Neuron (in vitro differentiated cells): ENCODE results near the gene HOMER2.

Source experiments
- H2AFZ ChIP-seq: one replicate; pipeline ENCODE4 v1.6.1; 2013; ENCODE audit warnings: low read depth, mild to moderate bottlenecking, inconsistent platforms, low read length, moderate library complexity
- H3K27me3 ChIP-seq: one replicate; pipeline ENCODE4 v1.6.1; 2013; ENCODE audit warnings: low read length; ENCODE audit not compliant: insufficient read depth
- H3K36me3 ChIP-seq: one replicate; pipeline ENCODE4 v1.6.1; 2013; ENCODE audit warnings: low read length; ENCODE audit not compliant: insufficient read depth
- H3K4me1 ChIP-seq: one replicate; pipeline ENCODE4 v1.6.1; 2013; ENCODE audit warnings: low read length; ENCODE audit not compliant: insufficient read depth
- H3K4me3 ChIP-seq: 2 replicates; pipeline ENCODE4 v1.5.1; 2013; ENCODE audit warnings: mild to moderate bottlenecking, low read length, moderate library complexity
- H3K9me3 ChIP-seq: one replicate; pipeline ENCODE4 v1.6.1; 2013; ENCODE audit warnings: low read length

Gene HOMER2

DNA sequence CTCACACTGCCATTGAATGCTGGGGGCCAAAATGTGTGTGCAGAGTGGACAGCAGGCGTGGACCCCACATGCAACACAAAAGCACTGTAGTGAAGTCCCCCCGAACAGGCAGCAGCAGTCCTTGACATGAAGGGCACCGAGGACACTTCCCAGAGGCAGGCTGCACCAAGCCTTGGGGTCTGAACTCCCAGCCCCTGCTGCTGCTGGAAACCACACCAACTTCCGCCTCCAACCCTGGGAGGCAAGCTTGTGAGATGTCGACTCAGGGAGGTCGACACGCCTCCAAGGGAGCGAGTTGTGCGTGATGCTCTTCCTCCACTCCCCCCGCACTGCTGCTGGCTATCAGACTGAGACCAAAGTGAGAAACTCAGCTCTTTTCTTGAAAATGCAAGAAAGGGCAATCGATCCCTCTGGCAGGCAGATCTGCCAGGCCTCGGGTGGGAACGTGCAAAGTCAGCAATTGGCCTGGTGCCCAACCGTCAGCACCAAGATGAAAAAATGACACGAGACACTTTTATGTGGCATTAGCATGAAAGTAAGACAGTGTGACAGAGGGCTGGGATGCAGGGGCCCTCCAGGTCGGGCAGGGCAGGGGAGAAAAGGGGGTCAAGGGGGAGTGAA lies 99.5 kb downstream of the HOMER2 start:
- Histone ChIP-seq H3K9me3 (peaks cover 1% of the 10 kb centered on the region), H3K36me3 (peaks cover 4% of the 10 kb centered on the region), H2AFZ (no peak overlapping the region), H3K4me1 (peaks cover 16% of the 10 kb centered on the region), H3K4me3 (no peak overlapping the region), H3K27me3 (no peaks in the 10 kb centered on the region)

- H3K4me1 ChIP-seq: peaks cover 16% of the 10 kb centered on the region
- H3K36me3 ChIP-seq: peaks cover 4% of the 10 kb centered on the region
- no peaks in the 10 kb centered on the region for H3K27me3 ChIP-seq
- H2AFZ ChIP-seq: no peak overlapping the region
- H3K9me3 ChIP-seq: peaks cover 1% of the 10 kb centered on the region
- H3K4me3 ChIP-seq: no peak overlapping the region
Observed at GRCh38 chr15:82851981-82852511, 100.5 kb downstream of the HOMER2 start.

GRCh38 chr15:82851306-82851850 lies 101.1 kb downstream of the HOMER2 start:
- peaks cover 16% of the 10 kb centered on the region for H3K4me1 ChIP-seq
- no peak overlapping the region for H2AFZ ChIP-seq
- H3K9me3 ChIP-seq: peaks cover 1% of the 10 kb centered on the region
- H3K27me3 ChIP-seq: no peaks in the 10 kb centered on the region
- peaks cover 4% of the 10 kb centered on the region for H3K36me3 ChIP-seq
- no peak overlapping the region for H3K4me3 ChIP-seq

GRCh38 chr15:82850731-82851130 lies 101.8 kb downstream of the HOMER2 start:
- peaks cover 14% of the 10 kb centered on the region for H3K4me1 ChIP-seq
- no peaks in the 10 kb centered on the region for H3K27me3 ChIP-seq
- H2AFZ ChIP-seq: no peak overlapping the region
- no peak overlapping the region for H3K4me3 ChIP-seq
- H3K9me3 ChIP-seq: peaks cover 1% of the 10 kb centered on the region
- peaks cover 4% of the 10 kb centered on the region for H3K36me3 ChIP-seq

- H3K4me1 ChIP-seq: peaks cover 8% of the 10 kb centered on the region
- H3K27me3 ChIP-seq: no peaks in the 10 kb centered on the region
- no peak overlapping the region for H3K4me3 ChIP-seq
- peaks cover 4% of the 10 kb centered on the region for H3K36me3 ChIP-seq
- no peak overlapping the region for H2AFZ ChIP-seq
- H3K9me3 ChIP-seq: peaks cover 1% of the 10 kb centered on the region
Observed at GRCh38 chr15:82849556-82850512, 102.7 kb downstream of the HOMER2 start.

DNA sequence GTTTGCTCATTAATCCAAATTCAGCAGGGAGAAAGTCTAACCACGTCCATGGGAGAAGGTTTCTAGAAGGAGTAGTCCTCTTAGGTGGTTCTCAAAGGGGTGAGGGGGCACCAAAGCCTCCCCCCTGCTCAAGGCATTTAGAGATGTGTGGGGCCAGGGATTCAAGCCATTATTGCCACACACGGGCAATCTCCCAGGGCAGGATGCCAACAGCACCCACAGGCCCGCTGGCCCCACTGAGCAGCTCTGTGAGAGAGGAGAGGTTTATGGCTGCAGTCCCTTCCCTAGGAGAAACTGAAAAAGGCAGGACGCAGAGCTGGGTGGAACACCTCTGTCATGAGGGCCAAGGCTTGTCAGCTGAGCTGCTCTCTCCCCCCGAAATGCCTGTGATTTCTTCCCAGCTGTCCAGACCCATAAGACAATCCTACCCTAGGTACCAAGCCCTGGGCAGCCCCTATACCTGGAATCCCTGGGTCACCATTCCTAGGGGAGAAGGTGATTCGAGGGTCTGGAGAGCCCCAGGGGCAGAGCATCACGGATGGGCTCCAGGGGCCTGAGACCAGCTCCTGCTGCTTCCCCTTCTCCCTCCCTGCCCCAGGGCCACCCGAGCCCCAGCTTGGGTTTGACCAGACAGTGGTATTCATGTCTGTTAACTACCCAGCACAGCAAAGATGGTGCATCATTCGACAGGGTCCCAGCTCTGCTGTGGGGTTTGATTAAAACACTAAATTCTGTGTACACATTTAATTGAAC lies 104.1 kb downstream of the HOMER2 start:
- peaks cover 4% of the 10 kb centered on the region for H3K36me3 ChIP-seq
- H3K4me1 ChIP-seq: peaks cover 8% of the 10 kb centered on the region
- no peak overlapping the region for H3K4me3 ChIP-seq
- H3K9me3 ChIP-seq: no peaks in the 10 kb centered on the region
- H2AFZ ChIP-seq: no peak overlapping the region
- H3K27me3 ChIP-seq: no peaks in the 10 kb centered on the region

DNA sequence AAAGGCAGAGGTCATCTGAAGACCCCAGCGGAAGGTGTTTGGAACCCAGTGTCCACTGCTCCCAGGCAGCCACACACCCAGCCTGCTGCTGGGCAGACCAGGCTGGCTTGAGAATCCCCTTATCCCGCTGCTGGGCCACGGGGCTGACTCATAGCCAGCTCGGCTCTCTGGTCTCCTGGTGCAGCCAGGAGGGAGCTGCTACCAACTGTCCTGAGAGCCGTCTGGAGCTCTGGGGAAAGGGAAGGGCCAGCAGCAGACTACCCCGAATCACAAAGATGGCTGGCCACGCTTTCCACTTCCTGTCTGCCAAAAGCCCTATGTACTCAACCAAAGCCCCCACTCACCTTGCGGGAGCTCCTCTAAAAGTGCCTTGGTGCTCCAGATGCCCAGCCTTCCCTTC lies 104.8 kb downstream of the HOMER2 start:
- Histone ChIP-seq H3K9me3 (no peaks in the 10 kb centered on the region), H3K36me3 (peaks cover 4% of the 10 kb centered on the region), H3K4me3 (no peak overlapping the region), H2AFZ (no peak overlapping the region), H3K27me3 (no peaks in the 10 kb centered on the region), H3K4me1 (peaks cover 8% of the 10 kb centered on the region)

DNA sequence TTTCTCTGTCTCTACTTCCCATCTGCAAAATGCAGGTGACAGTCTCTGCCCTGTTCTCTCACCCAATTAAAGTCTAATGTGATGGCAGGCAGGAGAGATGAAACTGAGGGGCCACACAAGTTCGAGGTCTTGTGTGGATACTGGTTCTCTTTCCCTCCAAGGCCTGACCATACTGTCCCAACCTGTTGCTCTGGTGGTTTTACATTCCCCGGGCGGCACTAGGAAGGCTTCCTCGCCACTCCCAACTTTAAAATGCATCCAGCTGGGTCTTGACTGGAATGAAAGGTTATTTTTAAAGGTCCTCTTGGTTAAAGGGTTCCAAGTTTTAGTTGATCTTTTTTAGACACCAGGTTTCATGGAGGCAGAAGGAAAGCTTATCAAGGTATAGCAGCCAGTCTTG lies 105.9 kb downstream of the HOMER2 start:
- no peaks in the 10 kb centered on the region for H3K27me3 ChIP-seq
- peaks cover 8% of the 10 kb centered on the region for H3K4me1 ChIP-seq
- no peak overlapping the region for H3K4me3 ChIP-seq
- peaks cover 4% of the 10 kb centered on the region for H3K36me3 ChIP-seq
- H3K9me3 ChIP-seq: no peaks in the 10 kb centered on the region
- no peak overlapping the region for H2AFZ ChIP-seq

DNA sequence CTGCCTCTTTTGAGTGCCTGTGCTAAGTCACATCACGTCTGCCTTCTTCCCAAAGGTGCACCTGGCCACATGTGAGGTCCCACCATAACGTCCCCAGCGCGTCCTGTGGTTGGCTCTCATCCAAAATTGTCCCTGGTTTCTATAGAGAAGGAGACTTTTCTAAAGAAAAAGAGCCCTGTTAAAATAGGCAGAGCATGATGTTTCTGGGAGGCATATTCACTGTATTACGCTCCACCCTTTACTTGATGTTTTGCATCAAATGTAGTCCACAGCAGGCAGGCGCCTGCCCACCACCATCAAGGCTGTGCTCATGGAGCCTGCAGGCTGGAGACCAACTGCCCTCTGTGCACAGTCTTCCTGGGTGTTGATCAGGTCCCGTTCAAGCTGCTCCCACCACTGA lies 106.8 kb downstream of the HOMER2 start:
- no peaks in the 10 kb centered on the region for H3K9me3 ChIP-seq
- H3K4me1 ChIP-seq: peaks cover 8% of the 10 kb centered on the region
- H2AFZ ChIP-seq: no peak overlapping the region
- H3K27me3 ChIP-seq: no peaks in the 10 kb centered on the region
- H3K36me3 ChIP-seq: no peaks in the 10 kb centered on the region
- no peak overlapping the region for H3K4me3 ChIP-seq

GRCh38 chr15:82843566-82843965 lies 109.0 kb downstream of the HOMER2 start:
- Histone ChIP-seq H3K4me1 (no peaks in the 10 kb centered on the region), H3K9me3 (no peaks in the 10 kb centered on the region), H3K36me3 (no peaks in the 10 kb centered on the region), H3K27me3 (no peaks in the 10 kb centered on the region), H2AFZ (no peak overlapping the region), H3K4me3 (no peak overlapping the region)

- Histone ChIP-seq H3K4me1 (no peaks in the 10 kb centered on the region), H3K9me3 (no peaks in the 10 kb centered on the region), H3K4me3 (no peak overlapping the region), H2AFZ (no peak overlapping the region), H3K27me3 (no peaks in the 10 kb centered on the region), H3K36me3 (peaks cover 19% of the 10 kb centered on the region)
Observed at GRCh38 chr15:82840166-82840565, 112.4 kb downstream of the HOMER2 start.

DNA sequence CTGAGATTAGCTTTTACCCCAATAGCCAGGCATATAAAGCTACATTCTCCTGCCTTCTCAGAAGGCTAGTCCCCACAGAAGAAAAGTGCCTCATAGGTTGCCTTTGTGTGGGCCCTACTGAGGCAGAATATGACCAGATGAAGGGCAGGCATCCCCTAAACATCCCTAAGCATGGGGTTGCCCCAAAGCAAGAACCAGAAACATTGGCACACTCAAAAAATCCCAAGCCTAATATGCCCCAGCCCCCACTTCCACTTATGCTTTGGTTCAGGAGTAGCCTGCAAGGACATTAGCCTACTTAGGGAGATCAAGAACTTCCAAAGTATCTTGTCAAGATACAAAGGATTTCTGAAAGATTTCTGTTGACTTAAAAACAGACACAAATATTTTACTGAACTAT lies 113.4 kb downstream of the HOMER2 start:
- Histone ChIP-seq H3K4me1 (no peaks in the 10 kb centered on the region), H3K4me3 (no peak overlapping the region), H2AFZ (no peak overlapping the region), H3K9me3 (no peaks in the 10 kb centered on the region), H3K27me3 (no peaks in the 10 kb centered on the region), H3K36me3 (peaks cover 27% of the 10 kb centered on the region)
